NK-92 (cell line): ENCODE data around the gene DLG2.

ENCODE experiments used
- DNase-seq: peaks from one replicate; lab custom pipeline; 2025; ENCODE audit not compliant: unreplicated experiment; lab: John Stamatoyannopoulos, UW

DLG2 gene

DNA sequence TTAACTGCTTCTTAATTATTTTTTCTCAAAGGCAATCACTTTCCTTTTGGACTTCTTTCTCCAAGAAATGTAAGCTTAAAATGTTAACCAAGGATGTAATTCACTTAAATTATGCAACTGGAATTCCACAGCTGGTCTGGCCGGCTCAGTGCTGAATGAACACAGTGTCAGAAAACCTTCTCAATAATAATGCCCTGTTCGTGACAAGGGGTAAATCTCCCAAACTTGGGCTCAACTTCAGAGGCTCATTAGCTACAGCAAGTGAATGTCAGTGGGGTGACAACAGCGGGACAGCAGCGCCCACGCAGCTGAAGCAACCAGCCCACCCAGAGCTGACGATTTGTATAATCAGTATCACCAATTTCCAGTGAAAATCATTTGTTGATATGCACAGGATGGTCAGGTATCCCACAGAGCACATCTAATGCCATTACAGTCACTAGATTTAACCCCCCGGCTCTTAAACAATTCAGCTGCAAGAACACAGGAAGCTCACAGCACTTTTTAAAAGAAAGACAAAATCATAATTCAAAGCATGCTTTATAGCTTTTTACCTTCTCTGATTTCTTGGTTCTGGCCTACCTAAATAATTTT, 704.8 kb downstream of the DLG2 start:
- DNase-seq, result no peak

DNA sequence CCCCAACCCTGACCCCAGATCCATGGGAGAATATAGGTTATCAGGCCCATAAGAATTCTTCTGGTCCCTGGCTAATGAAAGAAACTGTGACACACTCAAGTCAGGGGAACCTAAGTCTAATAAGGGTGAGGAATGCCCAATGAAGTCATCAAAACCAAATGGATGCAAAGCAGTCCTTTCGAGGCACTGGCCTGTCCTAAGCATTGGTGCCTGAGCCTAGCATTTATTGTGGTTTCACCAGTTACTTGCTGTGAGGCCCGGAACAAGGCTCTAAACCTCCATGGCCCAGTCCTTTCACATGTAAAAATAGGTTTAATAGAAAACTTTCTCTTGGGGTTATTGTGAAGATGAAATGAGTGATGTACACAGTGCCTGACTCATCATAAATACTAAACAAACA, 712.6 kb downstream of the DLG2 start:
- DNase-seq, result no peak

DNA sequence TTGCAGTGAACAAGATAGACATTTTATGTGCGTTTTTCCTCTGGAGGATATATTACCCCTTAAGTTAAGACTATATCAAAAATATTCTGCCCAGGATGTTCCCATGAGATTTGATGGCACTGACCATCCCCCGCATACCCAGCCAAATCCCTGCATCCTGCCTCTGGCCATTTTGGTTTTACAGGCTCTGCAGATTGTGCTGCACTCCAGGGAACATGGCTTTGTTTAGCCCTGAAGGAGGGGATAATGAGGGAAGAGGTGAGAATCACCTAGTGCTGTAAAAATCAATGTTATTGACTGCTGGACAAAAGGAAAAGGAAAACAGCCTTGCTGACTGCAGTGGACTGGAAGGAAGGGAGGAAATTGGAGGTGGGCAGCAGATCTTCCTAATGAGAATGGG, 717.4 kb downstream of the DLG2 start:
- DNase-seq, result no peak

DNA sequence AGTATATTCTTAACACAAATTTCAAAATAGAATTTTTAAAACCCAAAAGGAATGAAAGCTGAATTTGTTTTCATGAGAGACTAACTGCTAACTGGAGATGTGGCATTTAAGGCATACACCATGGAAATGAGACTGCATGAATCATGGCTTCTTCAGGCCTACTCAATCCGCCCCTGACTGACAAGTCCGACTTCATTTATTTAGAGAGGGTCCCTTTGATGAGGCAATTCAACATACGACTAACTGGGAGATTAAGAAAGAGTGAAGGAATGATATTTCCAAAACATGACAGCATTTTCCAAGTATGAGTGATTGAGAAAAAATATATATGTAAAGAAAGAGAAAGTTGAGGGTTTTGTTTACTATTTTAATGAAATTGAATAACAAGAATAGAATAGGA, 720.1 kb downstream of the DLG2 start:
- DNase-seq, result no peak

DNA sequence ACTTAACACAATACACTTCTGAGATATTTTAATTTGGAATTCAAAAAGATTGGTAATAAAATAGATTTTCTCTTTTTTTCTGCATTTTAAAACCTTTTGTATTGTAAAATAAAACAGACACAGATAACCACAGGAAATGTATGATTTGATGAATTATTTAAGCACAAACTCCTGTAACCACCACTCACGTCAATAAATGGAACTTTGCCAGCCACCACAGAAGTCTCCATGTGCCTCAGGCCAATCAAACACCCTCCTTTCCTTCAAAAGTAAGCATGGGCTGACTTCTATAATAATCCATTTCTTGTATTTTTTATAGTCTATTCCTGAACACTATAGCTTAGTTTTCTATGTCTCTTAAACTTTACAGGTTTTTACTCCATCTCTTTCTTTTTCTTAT, 721.7 kb downstream of the DLG2 start:
- DNase-seq, result no peak

DNA sequence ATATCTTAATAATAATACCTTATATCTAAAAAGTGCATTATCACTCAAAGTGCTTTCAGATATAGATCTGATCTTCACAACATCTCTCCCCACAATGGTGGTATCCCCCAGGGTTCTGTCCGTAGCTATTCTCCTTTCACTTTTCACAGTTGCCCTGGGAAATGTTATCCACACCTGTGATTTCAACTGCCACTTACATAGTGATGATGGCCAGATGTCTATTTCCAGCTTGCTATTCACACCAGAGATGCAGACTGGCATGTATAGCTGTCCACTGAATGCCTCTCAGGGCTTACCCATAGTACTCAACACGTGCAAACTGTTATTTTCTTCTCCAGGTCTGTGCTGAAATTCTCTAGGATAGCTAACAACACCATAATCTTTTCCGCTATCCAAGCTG, 724.7 kb downstream of the DLG2 start:
- DNase-seq, result no peak

DNA sequence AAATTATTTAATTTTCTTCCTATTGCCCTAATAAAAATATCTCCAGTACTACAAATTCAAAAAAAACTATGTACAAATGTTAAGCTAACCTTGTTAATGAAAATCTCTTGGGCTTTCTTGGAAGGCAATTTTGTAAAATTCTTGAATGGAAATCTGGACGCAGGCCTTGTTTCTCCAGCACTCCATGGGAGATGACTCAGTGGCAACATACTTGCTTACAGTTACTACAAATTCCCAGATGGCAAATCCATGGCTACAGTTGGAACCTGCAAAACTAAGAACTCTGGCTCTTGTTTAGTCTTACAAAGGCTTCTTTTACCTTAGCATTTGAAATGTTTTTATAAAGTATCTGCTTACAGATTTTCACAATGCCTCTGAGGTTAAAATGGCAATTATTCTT, 725.2 kb downstream of the DLG2 start:
- no peak for DNase-seq

DNA sequence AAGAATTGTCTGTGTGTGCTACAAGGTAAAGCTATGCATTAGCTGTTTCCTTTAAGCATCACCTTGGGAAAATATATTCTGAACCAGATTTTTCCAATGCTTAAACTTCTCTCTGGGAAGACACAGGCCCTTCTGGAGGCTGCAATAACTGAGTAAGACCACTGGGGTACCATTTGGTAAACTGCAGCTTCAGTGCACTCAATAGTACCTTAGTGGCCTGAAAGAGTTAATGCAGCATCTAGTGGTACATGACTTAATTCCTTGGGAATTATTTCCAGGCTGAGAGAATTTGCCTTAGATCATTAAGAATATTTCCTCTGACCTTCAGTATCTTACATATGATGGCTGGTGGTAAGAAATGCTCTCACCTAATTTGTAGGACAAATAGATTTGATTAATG, 727.4 kb downstream of the DLG2 start:
- DNase-seq, result no peak

DNA sequence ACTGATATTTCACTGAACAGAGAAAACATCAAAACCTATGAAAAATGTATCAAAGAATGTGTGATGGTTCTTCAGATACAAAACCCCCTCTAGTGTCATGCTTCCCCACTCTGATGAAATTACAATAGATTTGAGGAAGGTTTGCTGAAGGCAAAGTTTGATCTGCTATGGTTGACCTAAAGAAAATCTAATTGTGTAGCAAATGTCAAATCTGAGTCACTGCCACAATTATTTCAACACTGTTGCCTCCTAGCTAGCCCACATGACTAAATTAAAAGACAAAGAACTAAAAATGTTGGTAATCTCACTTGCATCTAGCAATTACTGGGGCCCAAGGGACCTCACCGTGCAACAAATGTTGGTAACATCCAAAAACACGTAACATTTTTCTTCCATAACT, 728.0 kb downstream of the DLG2 start:
- DNase-seq, result no peak

DNA sequence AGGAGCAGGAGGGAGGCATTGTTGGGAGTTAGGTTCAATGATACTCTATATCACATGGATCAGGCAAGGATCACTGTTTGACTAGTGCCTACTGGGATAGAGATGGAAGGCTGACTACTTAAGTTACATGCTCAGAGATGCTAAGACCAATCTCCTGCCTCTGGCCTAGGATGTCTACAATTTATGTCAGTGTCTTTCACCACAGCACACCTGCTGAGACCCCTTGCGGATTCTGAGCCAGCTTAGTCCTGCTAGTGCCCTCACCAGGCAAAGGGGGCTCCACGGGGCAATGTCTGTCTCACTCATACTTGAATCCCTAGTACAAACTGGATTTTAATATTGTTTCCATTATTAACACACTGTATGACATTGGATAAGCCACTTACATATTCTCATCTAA, 732.5 kb downstream of the DLG2 start:
- no peak for DNase-seq

DNA sequence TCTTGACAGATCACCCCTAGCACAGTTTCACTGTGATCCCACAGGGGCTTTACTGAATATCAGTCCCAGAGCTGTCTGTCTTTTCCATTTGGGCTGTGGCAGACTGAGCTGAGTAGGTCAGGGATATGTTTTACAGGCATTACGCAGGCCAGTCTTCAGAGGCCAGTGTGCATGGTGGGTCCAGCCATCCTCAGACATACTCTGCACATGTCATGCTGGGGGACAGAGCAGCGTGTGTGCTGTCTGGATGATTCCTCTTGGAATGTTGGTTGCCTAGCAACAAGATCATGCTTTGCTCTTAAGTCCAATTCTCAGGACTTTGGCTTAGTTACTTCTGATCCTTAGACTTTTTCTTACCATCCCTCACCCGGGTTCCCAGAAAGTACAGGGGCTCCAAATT, 736.5 kb downstream of the DLG2 start:
- DNase-seq, result no peak

DNA sequence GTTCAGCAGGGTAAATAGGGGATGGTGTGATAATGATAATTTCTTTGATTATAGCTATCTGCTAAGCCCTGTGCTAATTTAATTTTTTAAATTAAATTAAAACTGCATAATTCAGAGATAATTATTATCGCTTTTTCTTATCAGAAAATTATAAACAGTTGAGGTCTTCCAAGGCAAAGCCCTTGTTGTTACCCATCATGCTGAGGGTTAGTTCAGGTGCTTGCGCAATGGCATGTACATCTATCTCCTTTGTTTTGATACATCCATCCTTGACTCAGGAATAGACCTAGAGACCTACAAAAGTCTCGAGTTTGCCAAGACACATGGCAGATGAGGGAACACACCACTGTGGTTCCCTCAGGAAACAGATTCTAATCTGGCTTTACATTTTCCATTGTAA, 737.6 kb downstream of the DLG2 start:
- DNase-seq, result no peak

DNA sequence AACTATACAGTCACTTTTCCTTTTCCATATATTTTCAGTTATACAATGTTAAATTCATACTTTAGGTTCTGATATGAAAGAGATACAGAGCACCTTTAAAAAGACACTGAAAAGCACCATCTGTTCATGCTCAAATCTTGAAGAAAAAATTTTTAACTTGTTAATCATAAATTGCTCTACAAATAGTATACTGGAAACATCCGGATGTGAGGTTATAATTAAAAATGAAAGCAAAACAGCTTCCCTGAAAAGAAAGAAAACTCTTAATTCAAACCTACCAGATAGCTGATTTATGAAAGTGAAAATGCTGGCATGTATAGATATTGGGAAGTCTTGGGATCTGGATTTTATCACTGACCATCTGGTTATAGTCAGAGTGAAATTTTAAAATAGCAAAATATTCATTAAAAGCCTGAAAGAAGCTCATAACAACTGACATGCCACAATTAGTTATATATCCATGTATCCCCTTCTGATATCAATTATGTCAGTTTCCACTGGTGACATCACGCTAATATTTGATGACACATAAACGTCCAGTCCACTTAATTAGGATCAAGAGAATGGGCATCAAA, 740.0 kb downstream of the DLG2 start:
- no peak for DNase-seq

DNA sequence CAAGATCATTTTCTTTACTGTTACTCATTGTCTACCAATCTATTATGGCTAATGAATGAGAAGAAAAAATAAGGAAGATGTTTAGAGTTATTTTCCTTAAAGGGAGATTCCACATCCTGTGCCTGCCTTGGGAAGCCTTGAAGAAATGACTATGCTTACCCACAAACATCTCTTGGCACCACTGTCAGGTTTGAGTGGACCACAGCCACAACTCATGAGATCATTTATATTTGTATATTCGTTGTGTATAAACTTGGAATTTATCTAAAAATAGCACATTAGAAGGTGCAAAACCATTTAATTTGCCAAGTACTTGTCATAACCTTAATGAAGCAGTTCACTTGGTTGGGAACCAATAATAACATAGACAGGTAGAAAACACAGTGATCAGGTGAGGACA, 740.8 kb downstream of the DLG2 start:
- no peak for DNase-seq

DNA sequence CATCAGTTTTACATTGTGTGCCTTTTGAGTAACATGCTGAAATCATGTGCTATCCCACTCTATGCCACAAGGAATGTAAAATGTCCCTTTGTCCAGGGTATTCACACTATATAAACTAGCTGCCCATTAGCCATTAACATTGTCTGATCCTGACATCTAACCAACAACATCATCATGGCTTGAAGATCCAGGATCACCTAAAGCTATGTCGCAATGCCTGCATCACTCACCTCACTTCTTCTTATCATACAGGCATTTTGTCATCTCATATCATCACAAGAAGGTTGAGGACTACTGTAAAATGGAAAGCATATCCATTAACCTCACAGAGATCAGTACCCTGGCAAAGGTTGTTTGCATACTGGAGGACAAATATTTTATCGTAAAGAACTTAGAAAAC, 742.3 kb downstream of the DLG2 start:
- DNase-seq, result no peak

DNA sequence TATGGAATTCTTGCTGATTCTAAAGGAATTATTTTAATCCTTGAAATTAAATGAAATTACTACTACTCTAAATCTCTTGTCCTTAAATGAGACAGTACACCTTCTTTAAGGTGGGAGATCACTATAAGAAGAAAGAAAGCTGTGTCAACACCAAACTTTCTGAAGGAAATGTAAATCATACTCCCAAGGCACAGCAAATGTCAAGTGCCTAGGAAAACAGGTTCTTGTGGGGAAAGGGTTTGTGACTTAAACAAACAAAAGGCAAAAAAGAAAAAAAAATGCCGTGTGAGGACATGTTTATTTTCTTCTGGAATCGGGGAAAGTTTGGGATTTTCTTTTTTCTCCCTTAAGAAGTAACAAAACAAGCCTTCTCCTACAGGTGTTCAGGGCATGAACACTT, 745.1 kb downstream of the DLG2 start:
- DNase-seq, result no peak

DNA sequence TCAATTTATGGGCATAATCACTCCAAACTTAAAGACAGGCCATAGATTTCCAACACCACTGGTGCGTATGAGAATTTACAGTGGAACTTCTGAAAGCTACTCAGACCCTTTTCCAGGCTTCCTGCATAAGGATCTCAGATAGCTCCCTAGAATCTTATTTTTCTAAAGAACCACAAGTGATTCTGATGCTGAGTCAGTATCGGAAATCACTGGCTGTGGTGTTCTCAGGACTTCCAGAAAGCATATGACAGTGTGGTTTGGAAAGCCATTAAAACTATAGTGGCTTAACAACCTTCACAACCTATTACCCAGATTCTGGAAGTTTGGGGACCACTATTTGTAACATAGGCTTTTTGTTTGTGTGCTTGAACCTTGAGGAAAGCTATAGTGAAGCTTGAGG, 756.0 kb downstream of the DLG2 start:
- no peak for DNase-seq

DNA sequence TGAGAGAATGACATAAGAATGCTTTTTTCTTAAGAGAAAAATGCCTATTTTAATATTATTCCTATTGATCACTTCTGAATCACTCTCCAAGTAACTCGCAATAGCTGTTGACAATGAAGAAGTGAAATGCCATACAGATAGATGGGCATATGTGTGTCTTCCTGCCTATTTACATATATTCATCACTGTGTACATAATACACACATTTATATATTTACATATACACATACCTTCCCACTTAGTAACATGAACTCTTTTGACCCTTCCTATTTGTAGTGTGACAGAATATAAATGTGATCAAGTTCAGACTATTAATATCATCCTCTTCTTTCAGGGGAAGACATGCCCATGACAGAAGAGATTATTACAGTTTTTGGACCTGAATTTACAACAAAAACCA, 756.7 kb downstream of the DLG2 start:
- DNase-seq, result no peak

DNA sequence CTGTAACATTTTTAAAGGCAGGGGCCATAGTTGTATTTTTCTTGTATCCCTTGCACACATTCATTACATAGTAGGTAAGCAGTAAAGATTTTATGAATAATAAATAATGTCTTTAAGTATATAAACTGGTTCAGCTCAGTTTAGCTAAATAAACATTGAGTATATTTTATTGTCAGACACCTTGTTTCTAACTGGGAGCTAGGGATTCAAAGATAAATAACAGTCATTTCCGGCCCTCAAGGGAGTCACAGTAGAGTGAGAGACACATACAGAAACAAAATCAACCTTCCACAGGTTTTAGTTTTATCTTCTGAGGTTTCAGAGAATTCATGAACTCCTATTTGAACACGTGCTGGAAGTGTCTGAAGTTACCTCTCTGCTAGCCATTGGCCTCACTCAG, 760.2 kb downstream of the DLG2 start:
- no peak for DNase-seq

DNA sequence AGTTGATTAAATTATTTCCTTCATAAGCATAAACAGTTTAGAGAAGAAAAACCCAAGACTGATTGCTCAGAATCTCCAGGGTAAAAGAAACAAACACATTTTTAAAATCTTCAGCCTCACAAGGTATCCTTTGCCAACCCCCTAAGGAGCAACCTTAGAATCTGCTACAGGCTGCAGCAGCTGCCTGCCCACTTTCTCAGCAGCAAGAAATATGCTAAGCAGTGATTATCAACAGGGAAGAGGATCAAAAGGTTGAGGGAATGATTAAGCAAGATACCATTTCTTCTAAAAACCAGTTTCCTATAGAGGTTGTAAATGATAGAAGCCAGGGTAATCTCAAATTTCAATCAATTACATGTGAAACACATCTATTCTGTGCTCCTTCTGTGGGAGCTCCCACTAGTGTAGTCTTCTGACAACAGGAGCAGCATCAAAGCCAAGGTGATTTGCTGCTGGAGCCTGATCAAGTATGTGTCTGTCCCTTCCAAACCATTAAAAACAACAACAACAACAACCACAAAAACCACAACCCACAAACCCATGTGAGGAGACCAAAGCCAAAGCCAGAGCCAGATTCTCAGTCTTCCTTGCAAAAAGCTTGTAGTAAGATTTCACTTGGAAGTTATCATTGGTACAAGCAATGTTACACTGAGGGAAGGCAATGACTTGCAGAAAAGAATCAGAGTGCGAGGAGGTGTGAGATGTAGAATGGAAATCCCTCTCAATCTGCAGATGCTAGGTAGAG, 761.2 kb downstream of the DLG2 start:
- DNase-seq, result no peak

DNA sequence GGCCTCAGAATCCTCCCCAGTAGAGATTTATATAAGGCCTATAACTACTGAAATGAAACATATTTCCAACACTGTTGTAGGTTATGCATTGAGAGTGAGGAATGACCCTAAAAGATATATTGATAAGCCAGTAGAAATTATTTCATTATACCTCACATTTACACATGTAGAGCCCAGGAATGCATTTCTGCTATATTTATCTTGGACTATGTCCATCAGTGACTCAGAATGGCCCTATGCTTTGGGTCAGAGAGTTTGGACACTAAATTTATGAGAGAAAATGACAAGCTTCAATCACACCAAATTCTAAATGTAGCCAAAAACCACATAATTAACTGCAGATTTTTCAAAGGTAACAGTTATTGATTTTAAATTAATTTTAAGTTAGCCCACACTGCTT, 761.9 kb downstream of the DLG2 start:
- DNase-seq, result no peak

DNA sequence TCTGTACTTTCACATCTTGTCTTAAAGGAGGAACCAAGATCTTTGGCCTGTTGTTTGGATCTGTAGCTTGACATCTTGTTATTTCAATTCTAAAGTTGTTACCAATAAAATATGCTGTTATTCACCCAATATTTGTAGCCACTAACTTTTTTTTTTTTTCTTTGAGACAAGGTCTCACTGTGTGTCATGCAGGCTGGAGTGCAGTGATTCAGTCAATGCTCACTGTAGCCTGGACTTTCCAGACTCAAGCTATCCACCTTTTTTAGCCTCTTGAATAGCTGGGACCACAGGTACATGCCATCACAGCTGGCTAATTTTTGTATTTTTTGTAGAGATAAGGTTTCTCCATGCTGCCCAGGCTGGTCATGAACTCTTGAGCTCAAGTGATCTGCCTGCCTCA, 769.4 kb downstream of the DLG2 start:
- no peak for DNase-seq
